Small intestine (tissue), 7 donors: Measurements from ENCODE around the gene RNF150. TPM values are rescaled to one million over a fixed set of nuclear protein-coding genes. Genes with fewer than 3 reads are reported as not detected.

ENCODE experiments used
- DNase-seq, 2 donors: peaks; one replicate each; pipeline versions ENCODE4 v3.0.0 to v3.0.0-alpha.2; 2013
- FAIRE-seq: peaks from 2 replicates; lab custom pipeline; 2012; peaks lifted over from hg19 to GRCh38; lab: Jason Lieb, UNC
- H3K27ac ChIP-seq, 3 donors: one replicate each; pipeline ENCODE4 v1.5.1; 2013; ENCODE audit warnings: low read length in 2 of 3, mild to moderate bottlenecking in 2 of 3, control low read depth in 1 of 3, inconsistent platforms in 1 of 3, low read depth in 1 of 3, moderate library complexity in 1 of 3
- H3K27me3 ChIP-seq, 3 donors: one replicate each; pipeline ENCODE4 v1.6.1; 2013; ENCODE audit warnings: low read length in 3 of 3, inconsistent platforms in 1 of 3; ENCODE audit not compliant: control insufficient read depth in 3 of 3, insufficient read depth in 3 of 3
- H3K36me3 ChIP-seq, 3 donors: one replicate each; pipeline ENCODE4 v1.6.1; 2013; ENCODE audit warnings: low read length in 3 of 3, inconsistent platforms in 1 of 3, low read depth in 1 of 3, mild to moderate bottlenecking in 1 of 3, moderate library complexity in 1 of 3; ENCODE audit not compliant: control insufficient read depth in 3 of 3, insufficient read depth in 2 of 3
- H3K4me1 ChIP-seq, 3 donors: one replicate each; pipeline ENCODE4 v1.6.1; 2013; ENCODE audit warnings: low read length in 2 of 3, inconsistent platforms in 1 of 3, low read depth in 1 of 3, mild to moderate bottlenecking in 1 of 3, moderate library complexity in 1 of 3; ENCODE audit not compliant: control insufficient read depth in 3 of 3, insufficient read depth in 2 of 3
- H3K4me3 ChIP-seq, 3 donors: one replicate each; pipeline ENCODE4 v1.5.1; 2013; ENCODE audit warnings: low read length in 3 of 3, control low read depth in 1 of 3, inconsistent platforms in 1 of 3, low read depth in 1 of 3, mild to moderate bottlenecking in 1 of 3, moderate library complexity in 1 of 3
- H3K9me3 ChIP-seq, 2 donors: one replicate each; pipeline ENCODE4 v1.6.1; 2013; ENCODE audit warnings: low read depth in 1 of 2, low read length in 1 of 2; ENCODE audit not compliant: control insufficient read depth in 2 of 2, insufficient read depth in 1 of 2
- WGBS, 3 donors: extraction: QIAGEN DNeasy Blood & Tissue Kit; methylation state at CpG; one replicate each; pipeline ENCODE4 v1.1.7; 2013; 5-methylcytosine and 5-hydroxymethylcytosine counted together
- polyA plus RNA-seq, 4 donors: library from polyadenylated mRNA; stranded (reverse) in 3 of 4; unstranded in 1 of 4; fragments of 200-250 nt in 3 of 4; fragments of 120-200 nt in 1 of 4; gene quantifications; one replicate each; pipeline versions ENCODE4 v1.2.1 to v1.2.3, GENCODE V29; 2013
- donor health status: healthy with polysubstance abuse.
- donor health status: control.
- donor health status: control.
- donor health status: Bipolar disorder and iron deficiency.
- donor health status: healthy.

Gene RNF150
- polyA plus RNA-seq, 4 donors = 0.27 to 2.3 (median 1.1) TPM; not detected in 1

GRCh38 chr4:140968371-140968770 lies 164.9 kb downstream of the RNF150 start:
- no peaks in the 10 kb centered on the region for H3K36me3 ChIP-seq
- H3K4me1 ChIP-seq = no peaks in the 10 kb centered on the region
- H3K27me3 ChIP-seq = no peaks in the 10 kb centered on the region
- no peak overlapping the region for H3K4me3 ChIP-seq
- DNase-seq = no peak
- 62 to 86% (median 76%) methylated on average over 3 of the region's 3 CpGs for WGBS, 3 donors
- H3K27ac ChIP-seq = no peak overlapping the region
- no peaks in the 10 kb centered on the region for H3K9me3 ChIP-seq
- no peak for FAIRE-seq

GRCh38 chr4:140963883-140964282 lies 169.4 kb downstream of the RNF150 start:
- no peaks in the 10 kb centered on the region for H3K27me3 ChIP-seq
- H3K4me3 ChIP-seq = no peak overlapping the region
- no peak overlapping the region for H3K27ac ChIP-seq
- H3K9me3 ChIP-seq = no peaks in the 10 kb centered on the region
- FAIRE-seq (no peak), DNase-seq (no peak)
- 85 to 90% (median 88%) methylated on average over 1 of the region's 1 CpG for WGBS, 3 donors
- H3K4me1 ChIP-seq = no peaks in the 10 kb centered on the region
- H3K36me3 ChIP-seq = no peaks in the 10 kb centered on the region

GRCh38 chr4:140955641-140956040 lies 177.6 kb downstream of the RNF150 start:
- no peak overlapping the region for H3K4me3 ChIP-seq
- no peaks in the 10 kb centered on the region for H3K4me1 ChIP-seq
- H3K9me3 ChIP-seq = no peaks in the 10 kb centered on the region
- no peaks in the 10 kb centered on the region for H3K27me3 ChIP-seq
- H3K27ac ChIP-seq = no peak overlapping the region
- H3K36me3 ChIP-seq = no peaks in the 10 kb centered on the region
- no peak for FAIRE-seq
- DNase-seq = no peak
- WGBS, 3 donors = 60 to 77% (median 76%) methylated on average over 1 of the region's 1 CpG

GRCh38 chr4:140952717-140953116 lies 180.6 kb downstream of the RNF150 start:
- no peaks in the 10 kb centered on the region for H3K27me3 ChIP-seq
- FAIRE-seq = no peak
- H3K27ac ChIP-seq = no peak overlapping the region
- no peak for DNase-seq
- H3K9me3 ChIP-seq = no peaks in the 10 kb centered on the region
- H3K36me3 ChIP-seq = no peaks in the 10 kb centered on the region
- H3K4me3 ChIP-seq = no peak overlapping the region
- no peaks in the 10 kb centered on the region for H3K4me1 ChIP-seq
- WGBS, 3 donors = 77 to 91% (median 80%) methylated on average over 3 of the region's 3 CpGs

- no peaks in the 10 kb centered on the region for H3K36me3 ChIP-seq
- H3K9me3 ChIP-seq = no peaks in the 10 kb centered on the region
- DNase-seq = no peak
- no peak for FAIRE-seq
- H3K4me3 ChIP-seq = no peak overlapping the region
- H3K27me3 ChIP-seq = no peaks in the 10 kb centered on the region
- WGBS, 3 donors = 70 to 83% (median 77%) methylated on average over 7 of the region's 7 CpGs
- H3K4me1 ChIP-seq = no peaks in the 10 kb centered on the region
- H3K27ac ChIP-seq = no peak overlapping the region
Measured at GRCh38 chr4:140947506-140947905, 185.8 kb downstream of the RNF150 start.

- no peaks in the 10 kb centered on the region for H3K36me3 ChIP-seq
- WGBS, 3 donors = 62 to 79% (median 69%) methylated on average over 2 of the region's 2 CpGs
- no peaks in the 10 kb centered on the region for H3K9me3 ChIP-seq
- H3K27ac ChIP-seq = no peak overlapping the region
- DNase-seq = no peak
- no peaks in the 10 kb centered on the region for H3K27me3 ChIP-seq
- no peak for FAIRE-seq
- no peak overlapping the region for H3K4me3 ChIP-seq
- H3K4me1 ChIP-seq = no peaks in the 10 kb centered on the region
Measured at GRCh38 chr4:140945106-140945505, 188.2 kb downstream of the RNF150 start.

- H3K4me1 ChIP-seq = no peaks in the 10 kb centered on the region
- no peak overlapping the region for H3K4me3 ChIP-seq
- no peak for DNase-seq
- 69 to 72% (median 69%) methylated on average over 2 of the region's 2 CpGs for WGBS, 3 donors
- no peaks in the 10 kb centered on the region for H3K9me3 ChIP-seq
- H3K27ac ChIP-seq = no peak overlapping the region
- H3K27me3 ChIP-seq = no peaks in the 10 kb centered on the region
- no peak for FAIRE-seq
- no peaks in the 10 kb centered on the region for H3K36me3 ChIP-seq
Measured at GRCh38 chr4:140944572-140944971, 188.7 kb downstream of the RNF150 start.

- Histone ChIP-seq H3K9me3 (no peaks in the 10 kb centered on the region), H3K4me3 (no peak overlapping the region), H3K27ac (no peak overlapping the region), H3K36me3 (no peaks in the 10 kb centered on the region), H3K4me1 (no peaks in the 10 kb centered on the region), H3K27me3 (no peaks in the 10 kb centered on the region)
- DNase-seq (no peak), FAIRE-seq (no peak)
- WGBS, 3 donors = 63 to 80% (median 67%) methylated on average over 2 of the region's 2 CpGs
Measured at GRCh38 chr4:140944199-140944515, 189.1 kb downstream of the RNF150 start.

GRCh38 chr4:140943486-140944198 lies 189.6 kb downstream of the RNF150 start:
- H3K4me3 ChIP-seq = no peak overlapping the region
- H3K36me3 ChIP-seq = no peaks in the 10 kb centered on the region
- H3K9me3 ChIP-seq = no peaks in the 10 kb centered on the region
- H3K27ac ChIP-seq = no peak overlapping the region
- no peak for FAIRE-seq
- no peak for DNase-seq
- H3K27me3 ChIP-seq = no peaks in the 10 kb centered on the region
- 44 to 54% (median 54%) methylated on average over 3 of the region's 3 CpGs for WGBS, 3 donors
- H3K4me1 ChIP-seq = no peaks in the 10 kb centered on the region
